Activated CD8-positive, alpha-beta memory T cell treated with anti-CD3 and anti-CD28 coated beads, Interleukin-2, amount 50 U/mL, for 48 hours (primary cell): ENCODE results near the gene EHBP1L1.
A peak's percentile ranks its signal among the peaks of the same experiment; 100 is the strongest.

Experiments used
- DNase-seq: peaks from one replicate; pipeline ENCODE4 v3.0.0-alpha.2; 2020

Gene EHBP1L1

GRCh38 chr11:65575568-65576231 is at the start of gene EHBP1L1:
TSS of gene EHBP1L1 (plus strand) at chr11:65576053. CDS start at chr11:65576303, 250 bp downstream.
- peak; percentile 87 for DNase-seq

- no peak for DNase-seq
Observed at GRCh38 chr11:65526744-65527143, 49.1 kb upstream of the EHBP1L1 start.

GRCh38 chr11:65528819-65529350 is 47.0 kb upstream of the EHBP1L1 start:
- DNase-seq: no peak

- no peak for DNase-seq
Observed at GRCh38 chr11:65529475-65530156, 46.2 kb upstream of the EHBP1L1 start.

- DNase-seq: no peak
Observed at GRCh38 chr11:65530157-65530496, 45.7 kb upstream of the EHBP1L1 start.

GRCh38 chr11:65532388-65533064 is 43.3 kb upstream of the EHBP1L1 start:
- DNase-seq: no peak

GRCh38 chr11:65535102-65535501 is 40.8 kb upstream of the EHBP1L1 start:
- DNase-seq: no peak

GRCh38 chr11:65536412-65537295 is 39.2 kb upstream of the EHBP1L1 start:
- DNase-seq: no peak

GRCh38 chr11:65537296-65537597 is 38.6 kb upstream of the EHBP1L1 start:
- no peak for DNase-seq

- DNase-seq: no peak
Observed at GRCh38 chr11:65537620-65538231, 38.1 kb upstream of the EHBP1L1 start.

GRCh38 chr11:65538232-65538914 is 37.5 kb upstream of the EHBP1L1 start:
- DNase-seq: no peak

GRCh38 chr11:65538915-65539743 is 36.7 kb upstream of the EHBP1L1 start:
- no peak for DNase-seq

- DNase-seq: no peak
Observed at GRCh38 chr11:65539744-65540289, 36.0 kb upstream of the EHBP1L1 start.

GRCh38 chr11:65540290-65541092 is 35.4 kb upstream of the EHBP1L1 start:
- peak; percentile 94 for DNase-seq

- DNase-seq: no peak
Observed at GRCh38 chr11:65541093-65541982, 34.5 kb upstream of the EHBP1L1 start.

GRCh38 chr11:65542738-65543390 is 33.0 kb upstream of the EHBP1L1 start:
- DNase-seq: no peak

- DNase-seq: no peak
Observed at GRCh38 chr11:65545853-65546216, 30.0 kb upstream of the EHBP1L1 start.
